H1 (cell line): Measurements from ENCODE around the gene SENP6. TPM values are rescaled to one million over a fixed set of nuclear protein-coding genes. Genes with fewer than 3 reads are reported as not detected.

Source experiments
- CTCF ChIA-PET: fragments of 300-600 bp; sonication (Branson Sonifier 250); formaldehyde crosslinking; loops from one replicate; lab custom pipeline; 2021; ENCODE audit not compliant: partially characterized antibody; lab: Charles Lee
- POLR2A ChIA-PET: fragments of 300-600 bp; sonication (Branson Sonifier 250); formaldehyde crosslinking; loops from one replicate; lab custom pipeline; 2021; ENCODE audit warnings: inconsistent platforms; ENCODE audit not compliant: partially characterized antibody; lab: Charles Lee
- DNase-seq, 2 experiments: peaks; one replicate each; pipeline versions ENCODE4 v3.0.0 to v3.0.0-alpha.2; 2010 to 2022; ENCODE audit warnings: low spot score in 2 of 2, low read depth in 1 of 2, mixed read lengths in 1 of 2
- FAIRE-seq: peaks from 2 replicates; lab custom pipeline; 2011; peaks lifted over from hg19 to GRCh38; lab: Jason Lieb, UNC
- H2AFZ ChIP-seq: 2 replicates; pipeline ENCODE4 v1.8.1; 2012; ENCODE audit warnings: low read length, inconsistent platforms
- H2AK5ac ChIP-seq: 2 replicates; pipeline ENCODE4 v1.6.1; 2013; ENCODE audit warnings: low read depth, low read length
- H2BK120ac ChIP-seq: replicated peaks from 2 replicates; pipeline ENCODE3; 2013; ENCODE audit warnings: low read depth, low read length, inconsistent platforms
- H2BK12ac ChIP-seq: 2 replicates; pipeline ENCODE4 v1.6.1; 2013; ENCODE audit warnings: low read depth, low read length
- H2BK15ac ChIP-seq: 2 replicates; pipeline ENCODE4 v1.6.1; 2013; ENCODE audit warnings: low read length
- H2BK20ac ChIP-seq: 2 replicates; pipeline ENCODE4 v1.6.1; 2013; ENCODE audit warnings: low read length
- H2BK5ac ChIP-seq: 2 replicates; pipeline ENCODE4 v1.6.1; 2013; ENCODE audit warnings: low read depth, low read length
- H3K14ac ChIP-seq: 2 replicates; pipeline ENCODE4 v1.6.1; 2013; ENCODE audit warnings: inconsistent platforms; ENCODE audit not compliant: insufficient read length
- H3K18ac ChIP-seq: 2 replicates; pipeline ENCODE4 v1.6.1; 2013; ENCODE audit warnings: low read length; ENCODE audit errors: extremely low read depth
- H3K23ac ChIP-seq: 2 replicates; pipeline ENCODE4 v1.6.1; 2013; ENCODE audit warnings: inconsistent platforms; ENCODE audit not compliant: insufficient read length
- H3K23me2 ChIP-seq: 2 replicates; pipeline ENCODE4 v1.6.1; 2013; ENCODE audit warnings: low read depth, low read length
- H3K27ac ChIP-seq: 2 replicates; pipeline ENCODE4 v1.6.1; 2011; ENCODE audit warnings: low read depth, low read length, inconsistent platforms
- H3K27me3 ChIP-seq, 4 experiments: replicated peaks in 1 of 4; 1 replicate in 1 of 4; 2 replicates in 3 of 4; pipeline versions ENCODE4 v1.6.1 to v1.8.1; 2011 to 2013; ENCODE audit warnings: low read length in 3 of 4, mild to moderate bottlenecking in 3 of 4, inconsistent platforms in 2 of 4, mixed read lengths in 2 of 4, moderate library complexity in 1 of 4; ENCODE audit not compliant: control insufficient read depth in 3 of 4, insufficient read depth in 3 of 4; ENCODE audit errors: extremely low read depth in 1 of 4
- H3K36me3 ChIP-seq, 4 experiments: 2 replicates each; pipeline versions ENCODE4 v1.6.1 to v1.8.1; 2011 to 2013; ENCODE audit warnings: mild to moderate bottlenecking in 4 of 4, low read length in 3 of 4, moderate library complexity in 2 of 4, control low read depth in 1 of 4, inconsistent platforms in 1 of 4; ENCODE audit not compliant: insufficient read depth in 4 of 4, control insufficient read depth in 2 of 4
- H3K4ac ChIP-seq: replicated peaks from 2 replicates; pipeline ENCODE3; 2013; ENCODE audit warnings: low read length, low read depth, mixed read lengths, inconsistent platforms; ENCODE audit not compliant: insufficient read length
- H3K4me1 ChIP-seq, 4 experiments: replicated peaks in 1 of 4; 1 replicate in 1 of 4; 2 replicates in 3 of 4; pipeline versions ENCODE4 v1.6.1 to v1.8.1; 2011 to 2013; ENCODE audit warnings: low read length in 3 of 4, inconsistent platforms in 2 of 4, mixed read lengths in 1 of 4; ENCODE audit not compliant: insufficient read depth in 4 of 4, control insufficient read depth in 3 of 4
- H3K4me2 ChIP-seq, 2 experiments: 2 replicates each; pipeline versions ENCODE4 v1.6.1 to v1.8.1; 2011 to 2013; ENCODE audit warnings: low read depth in 2 of 2, low read length in 2 of 2, control low read depth in 1 of 2, inconsistent platforms in 1 of 2, mild to moderate bottlenecking in 1 of 2; ENCODE audit not compliant: insufficient read depth in 1 of 2
- H3K4me3 ChIP-seq, 4 experiments: fragments of 200-600, 300-600 bp in 1 of 4; sonication (generic), shearing (Covaris generic), sonication (Bioruptor Twin) in 1 of 4; 2 replicates each; pipeline versions ENCODE4 v1.5.1 to v1.8.1; 2011 to 2016; ENCODE audit warnings: low read length in 4 of 4, low read depth in 3 of 4, control low read depth in 2 of 4, inconsistent platforms in 2 of 4, mild to moderate bottlenecking in 2 of 4, mixed read lengths in 1 of 4, moderate library complexity in 1 of 4; ENCODE audit not compliant: insufficient read depth in 2 of 4; ENCODE audit errors: extremely low read depth in 1 of 4
- H3K56ac ChIP-seq: replicated peaks from 2 replicates; pipeline ENCODE3; 2013; ENCODE audit warnings: low read depth, mild to moderate bottlenecking, mixed read lengths, low read length, inconsistent platforms; ENCODE audit not compliant: insufficient read length
- H3K79me1 ChIP-seq: 2 replicates; pipeline ENCODE4 v1.6.1; 2013; ENCODE audit warnings: low read depth, low read length, control low read depth
- H3K79me2 ChIP-seq, 2 experiments: 2 replicates each; pipeline versions ENCODE4 v1.6.1 to v1.8.1; 2012 to 2013; ENCODE audit warnings: low read length in 2 of 2, mild to moderate bottlenecking in 2 of 2, inconsistent platforms in 1 of 2; ENCODE audit not compliant: insufficient read depth in 2 of 2, control insufficient read depth in 1 of 2
- H3K9ac ChIP-seq, 4 experiments: replicated peaks in 1 of 4; 1 replicate in 1 of 4; 2 replicates in 3 of 4; pipeline versions ENCODE4 v1.6.1 to v1.8.1; 2011 to 2013; ENCODE audit warnings: low read depth in 3 of 4, low read length in 3 of 4, control low read depth in 2 of 4, mild to moderate bottlenecking in 2 of 4, moderate library complexity in 2 of 4, inconsistent platforms in 1 of 4; ENCODE audit errors: extremely low read depth in 1 of 4
- H3K9me3 ChIP-seq, 2 experiments: 2 replicates each; pipeline versions ENCODE4 v1.6.1 to v1.8.1; 2012 to 2013; ENCODE audit warnings: mild to moderate bottlenecking in 2 of 2, moderate library complexity in 2 of 2, control low read depth in 1 of 2, inconsistent platforms in 1 of 2, low read depth in 1 of 2, low read length in 1 of 2, mixed read lengths in 1 of 2; ENCODE audit not compliant: insufficient read depth in 2 of 2
- H4K20me1 ChIP-seq, 2 experiments: replicated peaks in 1 of 2; 2 replicates each; pipeline versions ENCODE3 to v1.8.1; 2011 to 2013; ENCODE audit warnings: inconsistent platforms in 2 of 2, low read length in 2 of 2, mild to moderate bottlenecking in 1 of 2; ENCODE audit not compliant: insufficient read depth in 2 of 2, control insufficient read depth in 1 of 2
- H4K5ac ChIP-seq: 2 replicates; pipeline ENCODE4 v1.6.1; 2013; ENCODE audit warnings: low read length, low read depth, mixed read lengths, inconsistent platforms; ENCODE audit not compliant: insufficient read length
- H4K8ac ChIP-seq: 2 replicates; pipeline ENCODE4 v1.8.0; 2013; ENCODE audit warnings: mild to moderate bottlenecking, moderate library complexity, low read length, inconsistent platforms; ENCODE audit not compliant: insufficient read depth; ENCODE audit errors: extremely low read depth
- H4K91ac ChIP-seq: replicated peaks from 2 replicates; pipeline ENCODE3; 2013; ENCODE audit warnings: low read length, mixed read lengths, inconsistent platforms; ENCODE audit not compliant: insufficient read length
- BRCA1 ChIP-seq: IDR thresholded peaks from 2 replicates; pipeline ENCODE4 v1.6.1; 2012; ENCODE audit warnings: low read depth, low read length, improper control_type of control experiment
- CHD2 ChIP-seq: IDR thresholded peaks from 2 replicates; pipeline ENCODE4 v1.6.1; 2012; ENCODE audit warnings: low read length, improper control_type of control experiment
- CREB1 ChIP-seq: IDR thresholded peaks from 2 replicates; pipeline ENCODE4 v1.6.1; 2012; ENCODE audit warnings: inconsistent platforms
- CTBP2 ChIP-seq: IDR thresholded peaks from 2 replicates; pipeline ENCODE4 v1.7.0; 2011; ENCODE audit warnings: borderline replicate concordance, mild to moderate bottlenecking, moderate library complexity, mixed read lengths, low read length; ENCODE audit not compliant: insufficient read depth, insufficient read length
- SP2 ChIP-seq: IDR thresholded peaks from 2 replicates; pipeline ENCODE4 v1.6.1; 2012; ENCODE audit warnings: mild to moderate bottlenecking, low read length, inconsistent platforms
- TAF1 ChIP-seq: IDR thresholded peaks from 2 replicates; pipeline ENCODE4 v1.6.1; 2011; ENCODE audit warnings: mild to moderate bottlenecking, low read depth, low read length
- WGBS, 2 experiments: shearing (Covaris generic) in 1 of 2; methylation state at CpG; one replicate each; pipeline versions ENCODE4 v1.1.6 to v1.1.7; 2013 to 2015; ENCODE audit warnings: low lambda C conversion rate in 2 of 2, mixed read lengths in 2 of 2, inconsistent platforms in 1 of 2, low coverage in 1 of 2, missing lambda C conversion rate in 1 of 2; ENCODE audit not compliant: insufficient replicate concordance in 2 of 2, insufficient coverage in 1 of 2, insufficient read length in 1 of 2; ENCODE audit errors: extremely low coverage in 1 of 2, missing lambda C conversion rate in 1 of 2; 5-methylcytosine and 5-hydroxymethylcytosine counted together
- polyA plus RNA-seq, 7 experiments: library from polyadenylated mRNA; depleted of rRNA in 3 of 7; stranded (reverse) in 5 of 7; unstranded in 2 of 7; fragments of >200 nt in 5 of 7; fragments of 200-250 nt in 2 of 7; gene quantifications; 1 replicate in 5 of 7; 2 replicates in 1 of 7; 4 replicates in 1 of 7; pipeline versions ENCODE4 v1.2.1 to v1.2.3, GENCODE V29; 2011 to 2013; ENCODE audit warnings: missing spikeins in 2 of 7, mixed read lengths in 2 of 7
- total RNA-seq: library from RNA; stranded (reverse); fragmentation: NEBNext Ultra II Directional; extraction: Animal tissue kit (Norgen Biotek cat#: 25700); gene quantifications from 2 replicates; pipeline ENCODE4 v1.2.1, GENCODE V29; 2021

Gene SENP6
- total and polyA plus RNA-seq, 2 of the 8 experiments (the other 6 are each of a cell fraction or from before 2014, with no cell fraction given), result 13.8 to 103 TPM

GRCh38 chr6:75673884-75674283 lies 72.2 kb downstream of the SENP6 start:
- Histone ChIP-seq H3K4me1 (no peaks in the 10 kb centered on the region), H3K79me2 (no peaks in the 10 kb centered on the region), H2BK120ac (no peak overlapping the region), H2AK5ac (no peak overlapping the region), H3K56ac (no peak overlapping the region), H2BK20ac (no peak overlapping the region), H3K79me1 (no peaks in the 10 kb centered on the region), H3K9ac (no peak overlapping the region), H3K27ac (no peak overlapping the region), H3K4me3 (no peak overlapping the region), H3K4ac (no peak overlapping the region), H3K4me2 (no peak overlapping the region), H3K18ac (no peak overlapping the region), H2AFZ (no peak overlapping the region), H3K36me3 (peaks cover 3 to 63% (median 19%) of the 10 kb centered on the region in 4 experiments; a peak in 6 of 8 replicates), H4K20me1 (no peaks in the 10 kb centered on the region), H4K91ac (no peak overlapping the region), H2BK15ac (no peak overlapping the region), H2BK5ac (no peak overlapping the region), H3K9me3 (no peaks in the 10 kb centered on the region), H2BK12ac (no peak overlapping the region), H3K23ac (no peak overlapping the region), H3K14ac (no peak overlapping the region), H3K23me2 (no peaks in the 10 kb centered on the region), H3K27me3 (peaks cover 0 to 1% (median 0%) of the 10 kb centered on the region in 4 experiments; a peak in 1 of 7 replicates), H4K5ac (no peak overlapping the region), H4K8ac (no peak overlapping the region; the same call in 1 of the 2 replicates)
- CTCF ChIA-PET, result interaction anchor here (0.6 kb wide), 1 partner anchor 52 kb away, joined by 6 read pairs; no protein-coding TSS in a partner anchor
- 95% methylated on average over 8 of the region's 8 CpGs; no CpG with 5 or more reads in 1 of the 2 experiments for WGBS, 2 experiments
- POLR2A ChIA-PET, result no interaction called here
- FAIRE-seq (no peak), DNase-seq (no peak)
- TF ChIP-seq CHD2 (no peak), CTBP2 (no peak), BRCA1 (no peak), CREB1 (no peak), SP2 (no peak), TAF1 (no peak)
